Bronchial epithelial cell (primary cell): ENCODE results near the gene KIF3B. TPM values are rescaled to one million over a fixed set of nuclear protein-coding genes. Genes with fewer than 3 reads are reported as not detected.

Experiments used
- DNase-seq: peaks from one replicate; pipeline ENCODE4 v3.0.0-alpha.2; 2010; ENCODE audit warnings: low read depth
- FAIRE-seq: peaks from 2 replicates; lab custom pipeline; 2011; peaks lifted over from hg19 to GRCh38; lab: Jason Lieb, UNC
- H3K27me3 ChIP-seq: 2 replicates; pipeline ENCODE4 v1.5.1; 2011; ENCODE audit warnings: low read length; ENCODE audit not compliant: control insufficient read depth, insufficient read depth
- H3K36me3 ChIP-seq: 2 replicates; pipeline ENCODE4 v1.5.1; 2011; ENCODE audit warnings: low read length; ENCODE audit not compliant: control insufficient read depth, insufficient read depth
- H3K4me3 ChIP-seq: 2 replicates; pipeline ENCODE4 v1.5.1; 2011; ENCODE audit warnings: mild to moderate bottlenecking, low read depth, low read length, control low read depth
- CTCF ChIP-seq: IDR thresholded peaks from 2 replicates; pipeline ENCODE4 v1.5.1; 2011; ENCODE audit warnings: mild to moderate bottlenecking, moderate library complexity, low read length, control low read depth, inconsistent platforms; ENCODE audit not compliant: insufficient read depth, severe bottlenecking
- total RNA-seq: library from RNA; depleted of rRNA; stranded (reverse); fragments of >200 nt; gene quantifications from 2 replicates; pipeline ENCODE4 v1.2.1, GENCODE V29; 2014

Gene KIF3B
- total RNA-seq, 1 donor from 2014 or later, result 11.1 TPM

DNA sequence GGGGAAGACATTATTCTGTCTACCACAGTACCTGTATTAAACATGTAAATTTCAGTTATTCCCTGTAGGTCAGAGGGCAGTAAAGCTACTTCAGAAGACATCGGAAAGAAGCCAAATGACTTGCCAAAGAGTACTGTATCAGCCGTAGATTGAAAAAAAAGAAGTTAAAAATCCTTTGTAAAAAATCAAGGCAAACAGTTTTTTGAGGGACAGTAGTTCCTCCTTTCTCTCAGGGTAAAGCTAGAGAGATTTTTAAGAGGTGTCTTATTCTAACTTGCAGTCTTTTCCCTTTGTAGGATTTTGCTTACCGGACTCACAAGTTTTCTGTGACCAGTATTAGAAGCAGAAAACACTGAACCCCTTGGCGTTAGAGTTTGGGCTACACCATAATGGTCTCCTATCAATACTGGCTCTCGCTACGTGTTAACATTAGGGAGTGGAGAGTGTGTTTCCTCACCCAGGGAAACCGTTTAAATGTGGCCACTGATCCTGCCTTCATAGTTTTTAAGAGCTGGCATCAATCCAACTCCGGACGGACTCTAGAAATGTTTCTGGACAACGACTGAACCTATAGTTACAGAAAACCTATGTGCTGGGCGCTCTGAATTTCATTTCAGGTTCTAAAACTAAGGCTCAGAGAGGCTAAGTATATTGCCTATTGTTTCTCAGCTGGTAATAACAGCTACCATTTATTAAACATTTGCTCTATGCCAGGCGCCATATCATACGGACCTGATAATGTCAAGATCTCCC, 79.3 kb downstream of the KIF3B start:
- FAIRE-seq, result no peak
- H3K4me3 ChIP-seq, result no peak overlapping the region
- TF ChIP-seq CTCF, result no peak

DNA sequence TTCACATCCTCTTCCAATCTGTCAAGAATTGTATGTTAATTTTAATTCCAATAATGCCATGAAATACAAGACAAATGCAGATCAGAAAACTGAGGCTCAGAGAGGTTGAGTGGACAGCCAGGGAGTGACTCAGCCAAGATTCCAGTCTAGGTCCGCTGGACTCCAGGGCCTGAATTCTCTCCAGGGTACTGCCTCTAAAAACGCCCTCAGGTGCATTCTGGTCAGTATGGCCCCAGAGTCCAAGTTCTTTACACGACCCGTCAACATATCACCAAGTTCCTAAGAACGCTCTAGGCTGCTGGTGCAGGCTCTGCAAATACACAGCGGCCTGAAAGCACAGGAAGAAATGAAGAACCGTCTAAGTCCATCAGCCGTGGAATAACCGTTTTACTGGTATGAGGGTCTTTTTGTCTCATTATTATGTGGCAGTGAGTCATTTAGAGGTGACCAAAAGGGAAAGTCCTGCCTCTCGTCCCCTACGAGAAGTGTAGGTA, 80.0 kb downstream of the KIF3B start:
- Histone ChIP-seq H3K27me3 (no peaks in the 10 kb centered on the region), H3K4me3 (peak overlapping the region; percentile 72), H3K36me3 (no peaks in the 10 kb centered on the region)
- FAIRE-seq, result no peak
- peak; percentile 43 for DNase-seq
- no peak for TF ChIP-seq CTCF

More for the DNA sequence above, 79.3 kb downstream of the KIF3B start:
- no peaks in the 10 kb centered on the region for H3K36me3 ChIP-seq
- no peak for DNase-seq
- H3K27me3 ChIP-seq, result no peaks in the 10 kb centered on the region

DNA sequence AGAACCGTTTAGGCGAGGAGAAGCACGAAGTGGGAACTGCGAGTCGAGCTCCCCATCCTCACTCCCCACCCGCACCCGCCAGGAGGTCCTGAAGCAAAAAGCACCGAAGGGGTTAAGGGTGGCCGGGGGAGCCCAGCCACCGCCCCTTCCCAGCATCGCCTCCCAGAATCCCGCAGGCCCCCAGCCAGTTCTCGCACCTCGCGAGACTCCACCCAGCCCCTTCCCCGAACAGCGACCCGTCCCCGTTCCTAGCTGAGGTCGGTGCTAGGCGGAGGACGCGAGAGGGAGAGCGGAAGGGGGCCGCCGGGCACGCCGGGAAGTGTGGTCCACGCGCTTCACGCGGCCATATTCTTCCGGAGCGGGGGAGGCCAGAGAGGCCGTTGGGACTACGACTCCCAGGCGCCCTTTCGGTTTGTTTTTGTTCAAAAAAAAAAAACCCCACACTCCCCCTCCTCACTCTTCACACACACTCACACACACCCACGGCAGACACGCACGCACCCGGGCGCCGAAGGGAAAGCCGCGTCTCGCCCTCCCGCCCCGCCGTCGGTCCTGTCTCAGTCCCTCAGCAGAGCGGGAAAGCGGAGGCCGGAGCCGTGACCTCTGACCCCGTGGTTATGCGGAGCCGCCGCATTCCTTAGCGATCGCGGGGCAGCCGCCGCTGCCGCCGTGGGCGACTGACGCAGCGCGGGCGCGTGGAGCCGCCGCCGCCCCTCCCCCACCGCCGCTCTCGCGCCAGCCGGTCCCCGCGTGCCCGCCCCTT, 80.6 kb downstream of the KIF3B start, which contains the start of gene ASXL1:
TSS of gene ASXL1 (plus strand) at position 463 of the 763 bp plus-strand sequence. CDS start 445 bp downstream, outside the sequence.
- no peak for TF ChIP-seq CTCF
- Histone ChIP-seq H3K4me3 (peak within 1 kb of the TSS; percentile 72), H3K27me3 (no peaks in the 10 kb centered on the region), H3K36me3 (no peaks in the 10 kb centered on the region)
- DNase-seq (peak; percentile 74), FAIRE-seq (no peak)

DNA sequence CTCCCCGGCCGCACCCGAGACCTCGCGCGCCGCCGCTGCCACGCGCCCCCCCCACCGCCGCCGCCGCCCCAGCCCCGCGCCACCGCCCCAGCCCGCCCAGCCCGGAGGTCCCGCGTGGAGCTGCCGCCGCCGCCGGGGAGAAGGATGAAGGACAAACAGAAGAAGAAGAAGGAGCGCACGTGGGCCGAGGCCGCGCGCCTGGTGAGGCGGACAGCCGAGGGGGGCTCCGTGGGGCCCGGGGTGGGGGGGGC, 81.1 kb downstream of the KIF3B start:
- FAIRE-seq (no peak), DNase-seq (no peak)
- Histone ChIP-seq H3K36me3 (no peaks in the 10 kb centered on the region), H3K27me3 (no peaks in the 10 kb centered on the region), H3K4me3 (peak overlapping the region; percentile 72)
- TF ChIP-seq CTCF, result no peak

- no peak for TF ChIP-seq CTCF
- FAIRE-seq (no peak), DNase-seq (peak; percentile 36)
- Histone ChIP-seq H3K36me3 (no peaks in the 10 kb centered on the region), H3K4me3 (peak overlapping the region; percentile 72), H3K27me3 (no peaks in the 10 kb centered on the region)
These were observed 81.6 kb downstream of the KIF3B start for GRCh38 chr20:32358883-32359632.
